ENCODE measurements around the gene SMG1. TPM values are rescaled to one million over a fixed set of nuclear protein-coding genes. Genes with fewer than 3 reads are reported as not detected.
"Not testable (repeated sequence)": the region's sequence is repeated elsewhere in the genome, so short reads cannot be mapped to it uniquely, and the experiment has no call there.

Gene SMG1
- total RNA-seq, 1 donor: 75.4 TPM

- DNase-seq (ENCODE audit: low read depth in 2 of 3, low spot score in 2 of 3): peak in 2 of 3 donors; percentile 46 to 80
Observed at GRCh38 chr16:18772171-18772570, 154.0 kb downstream of the SMG1 start.

GRCh38 chr16:18770336-18770962 lies 155.8 kb downstream of the SMG1 start:
- not testable (repeated sequence) for DNase-seq (ENCODE audit: low read depth in 2 of 3, low spot score in 2 of 3)

- DNase-seq (ENCODE audit: low read depth in 2 of 3, low spot score in 2 of 3): peak in 2 of 3 donors; percentile 15 to 47
Observed at GRCh38 chr16:18767217-18767616, 159.0 kb downstream of the SMG1 start.

- not testable (repeated sequence) for DNase-seq (ENCODE audit: low read depth in 2 of 3, low spot score in 2 of 3)
Observed at GRCh38 chr16:18762713-18763112, 163.5 kb downstream of the SMG1 start.

GRCh38 chr16:18759598-18760520 lies 166.3 kb downstream of the SMG1 start:
- peak in 2 of 3 donors; percentile 7 to 33 for DNase-seq (ENCODE audit: low read depth in 2 of 3, low spot score in 2 of 3)

- DNase-seq (ENCODE audit: low read depth in 2 of 3, low spot score in 2 of 3): not testable (repeated sequence)
Observed at GRCh38 chr16:18757960-18758660, 168.1 kb downstream of the SMG1 start.

GRCh38 chr16:18756639-18757038 lies 169.6 kb downstream of the SMG1 start:
- DNase-seq (ENCODE audit: low read depth in 2 of 3, low spot score in 2 of 3): not testable (repeated sequence)

Other genes starting within 250 kb of the SMG1 start
- gene RPS15A, start 136.1 kb downstream of the SMG1 start, total RNA-seq: 4,875 TPM
- 225 TPM for gene ARL6IP1, start 124.9 kb downstream of the SMG1 start, total RNA-seq
- gene TMC7, start 57.5 kb upstream of the SMG1 start, total RNA-seq: under 0.01 TPM
- gene COQ7, start 141.2 kb upstream of the SMG1 start, total RNA-seq: 12.7 TPM
- gene ITPRIPL2, start 187.6 kb upstream of the SMG1 start, total RNA-seq: 17.2 TPM
- gene SYT17, start 241.8 kb upstream of the SMG1 start, total RNA-seq: 0.27 TPM